HEK293 (cell line): ENCODE measurements around the gene GSN.

Experiments used
- CTCF ChIA-PET: fragments of 350-600 bp; formaldehyde crosslinking; extraction: SDS; loops from one replicate; lab custom pipeline; 2021; ENCODE audit warnings: antibody characterized with exemption; lab: Yijun Ruan, JAX
- POLR2A ChIA-PET: fragments of 300-600 bp; formaldehyde crosslinking; extraction: SDS; loops from one replicate; lab custom pipeline; 2020; ENCODE audit warnings: antibody characterized with exemption, inconsistent platforms; lab: Yijun Ruan, JAX
- H3K27ac ChIP-seq: fragments of 200-500 bp; sonication (Bioruptor generic); 2 replicates; pipeline ENCODE4 v1.5.1; 2014; ENCODE audit warnings: low read depth, low read length, control low read depth, inconsistent platforms; ENCODE audit errors: extremely low read depth
- H3K36me3 ChIP-seq, 2 experiments: fragments of 200-500 bp in 1 of 2; sonication (Bioruptor generic) in 1 of 2; 1 replicate in 1 of 2; 2 replicates in 1 of 2; pipeline ENCODE4 v1.5.1; 2014 to 2017; ENCODE audit warnings: inconsistent platforms in 2 of 2, low read length in 2 of 2; ENCODE audit not compliant: control insufficient read depth in 2 of 2, insufficient read depth in 1 of 2
- H3K4me1 ChIP-seq: fragments of 200-500 bp; sonication (Bioruptor generic); 2 replicates; pipeline ENCODE4 v1.5.1; 2014; ENCODE audit warnings: mild to moderate bottlenecking, low read length, inconsistent platforms; ENCODE audit not compliant: control insufficient read depth, insufficient read depth
- H3K4me3 ChIP-seq: 2 replicates; pipeline ENCODE4 v1.5.1; 2011; ENCODE audit warnings: low read depth, mild to moderate bottlenecking, control low read depth, low read length, moderate library complexity
- H3K9me3 ChIP-seq: fragments of 200-500 bp; sonication (Bioruptor generic); 2 replicates; pipeline ENCODE4 v1.5.1; 2014; ENCODE audit warnings: low read depth, low read length, inconsistent platforms; ENCODE audit not compliant: control insufficient read depth, insufficient read depth
- FEZF1 ChIP-seq: fragments of 450-650 bp; formaldehyde crosslinking; IDR thresholded peaks from 2 replicates; pipeline ENCODE4 v1.5.1; 2016; ENCODE audit warnings: missing biosample characterization, missing genetic modification characterization
- IKZF3 ChIP-seq: fragments of 450-650 bp; IDR thresholded peaks from 2 replicates; pipeline ENCODE4 v1.5.0; 2018; ENCODE audit warnings: missing biosample characterization, mild to moderate bottlenecking, missing genetic modification characterization, moderate library complexity
- KLF1 ChIP-seq: fragments of 450-650 bp; formaldehyde crosslinking; IDR thresholded peaks from 2 replicates; pipeline ENCODE4 v1.5.1; 2016; ENCODE audit warnings: missing biosample characterization, missing genetic modification characterization
- KLF7 ChIP-seq: fragments of 450-650 bp; formaldehyde crosslinking; IDR thresholded peaks from 2 replicates; pipeline ENCODE4 v1.5.1; 2016; ENCODE audit warnings: missing biosample characterization, missing genetic modification characterization, borderline replicate concordance
- MEIS1 ChIP-seq: sonication (generic); formaldehyde crosslinking; IDR thresholded peaks from 2 replicates; pipeline ENCODE4 v1.8.1; 2022; ENCODE audit warnings: missing genetic modification reagents, mild to moderate bottlenecking, borderline replicate concordance
- ZBTB20 ChIP-seq: fragments of 450-650 bp; formaldehyde crosslinking; IDR thresholded peaks from 2 replicates; pipeline ENCODE4 v1.5.1; 2016; ENCODE audit warnings: missing biosample characterization, missing genetic modification characterization
- ZFP69B ChIP-seq: fragments of 450-650 bp; formaldehyde crosslinking; IDR thresholded peaks from 2 replicates; pipeline ENCODE4 v1.5.1; 2016; ENCODE audit warnings: missing biosample characterization, missing genetic modification characterization
- ZNF155 ChIP-seq: fragments of 450-650 bp; formaldehyde crosslinking; IDR thresholded peaks from 2 replicates; pipeline ENCODE4 v1.5.1; 2016; ENCODE audit warnings: missing biosample characterization, missing genetic modification characterization
- ZNF214 ChIP-seq: fragments of 450-650 bp; formaldehyde crosslinking; IDR thresholded peaks from 2 replicates; pipeline ENCODE4 v1.5.1; 2017; ENCODE audit warnings: missing biosample characterization, mild to moderate bottlenecking, missing genetic modification characterization, borderline replicate concordance
- ZNF23 ChIP-seq: fragments of 450-650 bp; formaldehyde crosslinking; IDR thresholded peaks from 2 replicates; pipeline ENCODE4 v1.5.1; 2016; ENCODE audit warnings: missing biosample characterization, missing genetic modification characterization, borderline replicate concordance
- ZNF292 ChIP-seq: fragments of 450-650 bp; formaldehyde crosslinking; IDR thresholded peaks from 2 replicates; pipeline ENCODE4 v1.5.1; 2016; ENCODE audit warnings: low read depth, missing biosample characterization, missing genetic modification characterization, borderline replicate concordance
- ZNF416 ChIP-seq: fragments of 450-650 bp; formaldehyde crosslinking; IDR thresholded peaks from 2 replicates; pipeline ENCODE4 v1.5.1; 2016; ENCODE audit warnings: missing biosample characterization, missing genetic modification characterization
- ZNF423 ChIP-seq: fragments of 450-650 bp; formaldehyde crosslinking; IDR thresholded peaks from 2 replicates; pipeline ENCODE4 v1.5.1; 2016; ENCODE audit warnings: missing biosample characterization, missing genetic modification characterization
- ZNF473 ChIP-seq: fragments of 450-650 bp; formaldehyde crosslinking; IDR thresholded peaks from 2 replicates; pipeline ENCODE4 v1.5.1; 2017; ENCODE audit warnings: missing biosample characterization, missing genetic modification characterization
- ZNF560 ChIP-seq: fragments of 450-650 bp; formaldehyde crosslinking; IDR thresholded peaks from 2 replicates; pipeline ENCODE4 v1.5.1; 2017; ENCODE audit warnings: missing biosample characterization, missing genetic modification characterization, borderline replicate concordance
- ZNF561 ChIP-seq: fragments of 450-650 bp; IDR thresholded peaks from 2 replicates; pipeline ENCODE4 v1.5.1; 2018; ENCODE audit warnings: missing biosample characterization, missing genetic modification characterization, borderline replicate concordance
- ZNF777 ChIP-seq: fragments of 450-650 bp; formaldehyde crosslinking; IDR thresholded peaks from 2 replicates; pipeline ENCODE4 v1.5.1; 2017; ENCODE audit warnings: missing biosample characterization, missing genetic modification characterization, borderline replicate concordance
- TF ChIP-seq, protein P1 (sequence below): fragments of 450-650 bp; formaldehyde crosslinking; IDR thresholded peaks from 2 replicates; pipeline ENCODE4 v1.5.1; 2016; ENCODE audit warnings: missing biosample characterization, missing genetic modification characterization
- TF ChIP-seq, protein P2 (sequence below): fragments of 450-650 bp; formaldehyde crosslinking; IDR thresholded peaks from 2 replicates; pipeline ENCODE4 v1.5.1; 2016; ENCODE audit warnings: missing biosample characterization, missing genetic modification characterization
- TF ChIP-seq, protein P3 (sequence below): fragments of 450-650 bp; IDR thresholded peaks from 2 replicates; pipeline ENCODE4 v1.5.1; 2018; ENCODE audit warnings: missing biosample characterization, mild to moderate bottlenecking, missing genetic modification characterization
- TF ChIP-seq, protein P4 (sequence below): fragments of 450-650 bp; formaldehyde crosslinking; IDR thresholded peaks from 2 replicates; pipeline ENCODE4 v1.5.1; 2016; ENCODE audit warnings: missing biosample characterization, missing genetic modification characterization
- TF ChIP-seq, protein P5 (sequence below): fragments of 450-650 bp; IDR thresholded peaks from 2 replicates; pipeline ENCODE4 v1.5.1; 2018; ENCODE audit warnings: missing biosample characterization, missing genetic modification characterization
- TF ChIP-seq, protein P6 (sequence below): fragments of 450-650 bp; formaldehyde crosslinking; IDR thresholded peaks from 2 replicates; pipeline ENCODE4 v1.5.1; 2017; ENCODE audit warnings: missing biosample characterization, mild to moderate bottlenecking, missing genetic modification characterization, moderate library complexity
- TF ChIP-seq, protein P7 (sequence below): fragments of 450-650 bp; formaldehyde crosslinking; IDR thresholded peaks from 2 replicates; pipeline ENCODE4 v1.5.1; 2016; ENCODE audit warnings: missing biosample characterization, missing genetic modification characterization

Gene GSN

DNA sequence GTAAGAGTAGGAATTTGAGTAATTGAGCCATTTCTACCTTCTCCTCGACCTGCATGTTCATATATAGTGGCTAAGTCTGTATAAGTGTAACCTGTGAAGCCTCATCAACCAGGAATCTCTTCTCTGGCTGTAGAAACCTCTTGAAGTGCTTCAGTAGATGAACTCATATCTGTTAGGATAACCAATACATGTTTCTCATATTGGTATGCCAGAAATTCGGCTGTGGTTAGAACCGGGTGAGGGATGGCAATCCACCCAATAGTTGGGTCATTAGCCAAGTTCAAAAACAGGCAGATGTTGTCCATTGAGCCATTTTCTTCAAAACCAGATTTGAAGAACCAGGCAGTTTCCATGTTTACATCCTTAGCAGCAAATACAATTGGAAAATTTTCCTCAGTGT lies 28.9 kb upstream of the GSN start:
- Histone ChIP-seq H3K9me3 (no peaks in the 10 kb centered on the region), H3K4me3 (no peak overlapping the region), H3K4me1 (no peaks in the 10 kb centered on the region), H3K27ac (no peak overlapping the region), H3K36me3 (no peaks in the 10 kb centered on the region)
- TF ChIP-seq, protein P1, sequence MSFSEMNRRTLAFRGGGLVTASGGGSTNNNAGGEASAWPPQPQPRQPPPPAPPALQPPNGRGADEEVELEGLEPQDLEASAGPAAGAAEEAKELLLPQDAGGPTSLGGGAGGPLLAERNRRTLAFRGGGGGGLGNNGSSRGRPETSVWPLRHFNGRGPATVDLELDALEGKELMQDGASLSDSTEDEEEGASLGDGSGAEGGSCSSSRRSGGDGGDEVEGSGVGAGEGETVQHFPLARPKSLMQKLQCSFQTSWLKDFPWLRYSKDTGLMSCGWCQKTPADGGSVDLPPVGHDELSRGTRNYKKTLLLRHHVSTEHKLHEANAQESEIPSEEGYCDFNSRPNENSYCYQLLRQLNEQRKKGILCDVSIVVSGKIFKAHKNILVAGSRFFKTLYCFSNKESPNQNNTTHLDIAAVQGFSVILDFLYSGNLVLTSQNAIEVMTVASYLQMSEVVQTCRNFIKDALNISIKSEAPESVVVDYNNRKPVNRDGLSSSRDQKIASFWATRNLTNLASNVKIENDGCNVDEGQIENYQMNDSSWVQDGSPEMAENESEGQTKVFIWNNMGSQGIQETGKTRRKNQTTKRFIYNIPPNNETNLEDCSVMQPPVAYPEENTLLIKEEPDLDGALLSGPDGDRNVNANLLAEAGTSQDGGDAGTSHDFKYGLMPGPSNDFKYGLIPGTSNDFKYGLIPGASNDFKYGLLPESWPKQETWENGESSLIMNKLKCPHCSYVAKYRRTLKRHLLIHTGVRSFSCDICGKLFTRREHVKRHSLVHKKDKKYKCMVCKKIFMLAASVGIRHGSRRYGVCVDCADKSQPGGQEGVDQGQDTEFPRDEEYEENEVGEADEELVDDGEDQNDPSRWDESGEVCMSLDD = no peak
- TF ChIP-seq KLF7 (tag by site-specific recombination) (no peak), ZNF155 (tag by site-specific recombination) (no peak), ZNF214 (tag by site-specific recombination) (no peak), ZNF423 (tag by site-specific recombination) (no peak), ZFP69B (tag by site-specific recombination) (no peak), FEZF1 (tag by site-specific recombination) (no peak), KLF1 (tag by site-specific recombination) (no peak), IKZF3 (tag by site-specific recombination) (no peak), ZNF473 (tag by site-specific recombination) (no peak), MEIS1 (CRISPR knock-in tag) (no peak)
- TF ChIP-seq, protein P2, sequence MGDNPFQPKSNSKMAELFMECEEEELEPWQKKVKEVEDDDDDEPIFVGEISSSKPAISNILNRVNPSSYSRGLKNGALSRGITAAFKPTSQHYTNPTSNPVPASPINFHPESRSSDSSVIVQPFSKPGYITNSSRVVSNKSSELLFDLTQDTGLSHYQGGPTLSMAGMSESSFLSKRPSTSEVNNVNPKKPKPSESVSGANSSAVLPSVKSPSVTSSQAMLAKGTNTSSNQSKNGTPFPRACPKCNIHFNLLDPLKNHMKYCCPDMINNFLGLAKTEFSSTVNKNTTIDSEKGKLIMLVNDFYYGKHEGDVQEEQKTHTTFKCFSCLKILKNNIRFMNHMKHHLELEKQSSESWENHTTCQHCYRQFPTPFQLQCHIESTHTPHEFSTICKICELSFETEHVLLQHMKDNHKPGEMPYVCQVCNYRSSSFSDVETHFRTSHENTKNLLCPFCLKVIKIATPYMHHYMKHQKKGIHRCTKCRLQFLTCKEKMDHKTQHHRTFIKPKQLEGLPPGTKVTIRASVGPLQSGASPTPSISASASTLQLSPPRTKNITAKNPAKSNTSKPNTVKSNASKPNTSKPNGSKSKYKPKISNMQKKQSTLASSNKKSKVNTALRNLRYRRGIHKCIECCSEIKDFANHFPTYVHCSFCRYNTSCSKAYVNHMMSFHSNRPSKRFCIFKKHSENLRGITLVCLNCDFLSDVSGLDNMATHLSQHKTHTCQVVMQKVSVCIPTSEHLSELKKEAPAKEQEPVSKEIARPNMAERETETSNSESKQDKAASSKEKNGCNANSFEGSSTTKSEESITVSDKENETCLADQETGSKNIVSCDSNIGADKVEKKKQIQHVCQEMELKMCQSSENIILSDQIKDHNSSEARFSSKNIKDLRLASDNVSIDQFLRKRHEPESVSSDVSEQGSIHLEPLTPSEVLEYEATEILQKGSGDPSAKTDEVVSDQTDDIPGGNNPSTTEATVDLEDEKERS = no peak
- TF ChIP-seq, protein P3, sequence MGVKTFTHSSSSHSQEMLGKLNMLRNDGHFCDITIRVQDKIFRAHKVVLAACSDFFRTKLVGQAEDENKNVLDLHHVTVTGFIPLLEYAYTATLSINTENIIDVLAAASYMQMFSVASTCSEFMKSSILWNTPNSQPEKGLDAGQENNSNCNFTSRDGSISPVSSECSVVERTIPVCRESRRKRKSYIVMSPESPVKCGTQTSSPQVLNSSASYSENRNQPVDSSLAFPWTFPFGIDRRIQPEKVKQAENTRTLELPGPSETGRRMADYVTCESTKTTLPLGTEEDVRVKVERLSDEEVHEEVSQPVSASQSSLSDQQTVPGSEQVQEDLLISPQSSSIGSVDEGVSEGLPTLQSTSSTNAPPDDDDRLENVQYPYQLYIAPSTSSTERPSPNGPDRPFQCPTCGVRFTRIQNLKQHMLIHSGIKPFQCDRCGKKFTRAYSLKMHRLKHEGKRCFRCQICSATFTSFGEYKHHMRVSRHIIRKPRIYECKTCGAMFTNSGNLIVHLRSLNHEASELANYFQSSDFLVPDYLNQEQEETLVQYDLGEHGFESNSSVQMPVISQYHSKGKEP (tag by site-specific recombination) = no peak
- TF ChIP-seq, protein P4, sequence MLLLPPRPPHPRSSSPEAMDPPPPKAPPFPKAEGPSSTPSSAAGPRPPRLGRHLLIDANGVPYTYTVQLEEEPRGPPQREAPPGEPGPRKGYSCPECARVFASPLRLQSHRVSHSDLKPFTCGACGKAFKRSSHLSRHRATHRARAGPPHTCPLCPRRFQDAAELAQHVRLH = no peak
- ChIA-PET POLR2A (no interaction called here), CTCF (interaction anchor here (0.6 to 1.1 kb wide), 4 partner anchors 14 to 270 kb away, joined by 3 to 4 read pairs (median 3); no protein-coding TSS in a partner anchor)

DNA sequence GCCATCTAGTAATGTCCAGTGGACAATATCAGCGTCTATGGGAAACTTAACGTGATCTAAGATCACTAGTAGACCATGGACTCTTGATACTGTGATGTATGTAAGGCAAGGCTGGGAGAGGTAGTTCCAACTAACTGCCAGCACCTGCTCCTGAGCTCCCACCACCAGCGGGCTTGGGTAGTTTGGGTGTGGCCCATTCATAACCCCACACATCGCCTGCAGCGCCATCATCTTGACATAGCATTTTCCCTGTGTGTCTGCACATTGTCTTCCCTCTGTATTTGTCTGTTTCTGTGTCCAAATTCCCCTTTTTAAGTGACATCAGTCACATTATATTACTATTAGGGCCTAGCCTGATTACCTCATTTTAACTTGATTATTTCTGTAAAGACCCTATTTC lies 28.1 kb upstream of the GSN start:
- Histone ChIP-seq H3K9me3 (no peaks in the 10 kb centered on the region), H3K4me3 (no peak overlapping the region), H3K4me1 (no peaks in the 10 kb centered on the region), H3K27ac (no peak overlapping the region), H3K36me3 (no peaks in the 10 kb centered on the region)
- CTCF ChIA-PET = interaction anchor here (0.8 to 1.0 kb wide), 2 partner anchors 17 to 39 kb away, joined by 3 read pairs; no protein-coding TSS in a partner anchor
- POLR2A ChIA-PET = no interaction called here
- TF ChIP-seq ZBTB20 (tag by site-specific recombination) = no peak
- TF ChIP-seq ZNF416 (tag by site-specific recombination) = no peak
- TF ChIP-seq ZNF292 = no peak
- TF ChIP-seq, protein P5, sequence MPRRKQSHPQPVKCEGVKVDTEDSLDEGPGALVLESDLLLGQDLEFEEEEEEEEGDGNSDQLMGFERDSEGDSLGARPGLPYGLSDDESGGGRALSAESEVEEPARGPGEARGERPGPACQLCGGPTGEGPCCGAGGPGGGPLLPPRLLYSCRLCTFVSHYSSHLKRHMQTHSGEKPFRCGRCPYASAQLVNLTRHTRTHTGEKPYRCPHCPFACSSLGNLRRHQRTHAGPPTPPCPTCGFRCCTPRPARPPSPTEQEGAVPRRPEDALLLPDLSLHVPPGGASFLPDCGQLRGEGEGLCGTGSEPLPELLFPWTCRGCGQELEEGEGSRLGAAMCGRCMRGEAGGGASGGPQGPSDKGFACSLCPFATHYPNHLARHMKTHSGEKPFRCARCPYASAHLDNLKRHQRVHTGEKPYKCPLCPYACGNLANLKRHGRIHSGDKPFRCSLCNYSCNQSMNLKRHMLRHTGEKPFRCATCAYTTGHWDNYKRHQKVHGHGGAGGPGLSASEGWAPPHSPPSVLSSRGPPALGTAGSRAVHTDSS (tag by site-specific recombination) = no peak
- TF ChIP-seq ZNF560 (tag by site-specific recombination) = no peak
- no peak for TF ChIP-seq ZNF777 (tag by site-specific recombination)
- TF ChIP-seq, protein P6, sequence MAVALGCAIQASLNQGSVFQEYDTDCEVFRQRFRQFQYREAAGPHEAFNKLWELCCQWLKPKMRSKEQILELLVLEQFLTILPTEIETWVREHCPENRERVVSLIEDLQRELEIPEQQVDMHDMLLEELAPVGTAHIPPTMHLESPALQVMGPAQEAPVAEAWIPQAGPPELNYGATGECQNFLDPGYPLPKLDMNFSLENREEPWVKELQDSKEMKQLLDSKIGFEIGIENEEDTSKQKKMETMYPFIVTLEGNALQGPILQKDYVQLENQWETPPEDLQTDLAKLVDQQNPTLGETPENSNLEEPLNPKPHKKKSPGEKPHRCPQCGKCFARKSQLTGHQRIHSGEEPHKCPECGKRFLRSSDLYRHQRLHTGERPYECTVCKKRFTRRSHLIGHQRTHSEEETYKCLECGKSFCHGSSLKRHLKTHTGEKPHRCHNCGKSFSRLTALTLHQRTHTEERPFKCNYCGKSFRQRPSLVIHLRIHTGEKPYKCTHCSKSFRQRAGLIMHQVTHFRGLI = no peak
- TF ChIP-seq, protein P7, sequence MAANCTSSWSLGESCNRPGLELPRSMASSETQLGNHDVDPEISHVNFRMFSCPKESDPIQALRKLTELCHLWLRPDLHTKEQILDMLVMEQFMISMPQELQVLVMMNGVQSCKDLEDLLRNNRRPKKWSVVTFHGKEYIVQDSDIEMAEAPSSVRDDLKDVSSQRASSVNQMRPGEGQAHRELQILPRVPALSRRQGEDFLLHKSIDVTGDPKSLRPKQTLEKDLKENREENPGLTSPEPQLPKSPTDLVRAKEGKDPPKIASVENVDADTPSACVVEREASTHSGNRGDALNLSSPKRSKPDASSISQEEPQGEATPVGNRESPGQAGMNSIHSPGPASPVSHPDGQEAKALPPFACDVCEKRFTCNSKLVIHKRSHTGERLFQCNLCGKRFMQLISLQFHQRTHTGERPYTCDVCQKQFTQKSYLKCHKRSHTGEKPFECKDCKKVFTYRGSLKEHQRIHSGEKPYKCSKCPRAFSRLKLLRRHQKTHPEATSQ = no peak
- no peak for TF ChIP-seq ZNF561
- TF ChIP-seq ZNF23 (tag by site-specific recombination) = no peak
